ENCODE data around the gene PSKH1.

PSKH1 gene

GRCh38 chr16:67954421-67955196 is 61.6 kb downstream of the PSKH1 start:
- Histone ChIP-seq H3K36me3 (ENCODE audit: low read depth) (peaks cover 98% of the 10 kb centered on the region), H3K9me3 (ENCODE audit: severe bottlenecking) (no peaks in the 10 kb centered on the region), H3K27me3 (ENCODE audit: insufficient read depth, poor library complexity, severe bottlenecking) (no peaks in the 10 kb centered on the region), H3K4me1 (ENCODE audit: insufficient read depth, poor library complexity, severe bottlenecking) (no peaks in the 10 kb centered on the region), H3K4me3 (ENCODE audit: severe bottlenecking) (no peak overlapping the region), H3K27ac (ENCODE audit: poor library complexity, severe bottlenecking) (no peak overlapping the region)
- TF ChIP-seq CTCF (IDR thresholded peaks at IDR 0.05; ENCODE audit: poor library complexity, severe bottlenecking): no peak
- DNase-seq (ENCODE audit: low spot score) (peak; percentile 53), ATAC-seq (ENCODE audit: low read depth) (no peak)

GRCh38 chr16:67957622-67958021 is 64.6 kb downstream of the PSKH1 start:
- H3K4me1 ChIP-seq (ENCODE audit: insufficient read depth, poor library complexity, severe bottlenecking): peaks cover 24% of the 10 kb centered on the region
- ATAC-seq (ENCODE audit: low read depth) (no peak), DNase-seq (ENCODE audit: low spot score) (no peak)
- no peaks in the 10 kb centered on the region for H3K27me3 ChIP-seq (ENCODE audit: insufficient read depth, poor library complexity, severe bottlenecking)
- H3K27ac ChIP-seq (ENCODE audit: poor library complexity, severe bottlenecking): no peak overlapping the region
- H3K36me3 ChIP-seq (ENCODE audit: low read depth): peaks cover 95% of the 10 kb centered on the region
- TF ChIP-seq CTCF (IDR thresholded peaks at IDR 0.05; ENCODE audit: poor library complexity, severe bottlenecking): no peak
- H3K9me3 ChIP-seq (ENCODE audit: severe bottlenecking): no peaks in the 10 kb centered on the region
- no peak overlapping the region for H3K4me3 ChIP-seq (ENCODE audit: severe bottlenecking)

DNA sequence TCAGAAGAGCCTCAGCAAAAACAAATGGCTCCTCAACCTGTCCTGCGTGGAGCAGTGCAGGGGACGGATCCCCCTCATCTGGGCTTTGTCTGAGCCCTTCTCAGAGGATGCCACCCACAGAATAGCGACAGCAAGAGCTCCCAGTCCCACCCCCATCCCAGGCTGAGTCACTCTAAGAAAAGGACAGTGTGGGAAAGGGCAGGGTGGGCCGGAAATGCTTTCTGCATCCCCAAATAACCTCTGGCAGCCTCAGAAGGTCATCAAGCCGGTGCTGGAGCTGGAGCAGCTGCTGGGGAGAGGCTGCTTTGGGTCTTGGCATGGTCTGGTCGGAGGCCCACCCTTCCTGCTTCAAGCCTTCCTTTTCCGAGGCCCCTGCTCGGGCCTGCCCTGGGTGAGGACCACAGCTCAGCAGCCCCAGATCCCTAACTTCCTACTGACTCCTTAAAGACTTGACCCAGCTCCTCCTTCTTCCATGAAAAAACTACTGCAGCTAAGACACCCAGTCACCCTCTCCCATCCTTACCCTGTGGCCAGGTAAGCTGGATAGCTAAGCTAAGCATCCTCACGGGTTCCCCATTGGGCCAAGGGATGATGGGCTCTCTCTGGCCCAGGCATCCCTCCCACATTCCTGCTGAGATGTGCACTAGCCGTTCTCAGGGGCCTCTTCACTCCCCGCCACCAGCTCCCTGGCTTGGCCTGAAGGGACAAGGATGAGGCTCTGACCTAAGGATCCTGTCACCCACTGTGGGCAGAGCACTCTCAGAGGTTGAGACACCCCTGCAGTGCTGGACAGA is 66.7 kb downstream of the PSKH1 start:
- Histone ChIP-seq H3K36me3 (ENCODE audit: low read depth) (peaks cover 87% of the 10 kb centered on the region), H3K9me3 (ENCODE audit: severe bottlenecking) (no peaks in the 10 kb centered on the region), H3K4me3 (ENCODE audit: severe bottlenecking) (no peak overlapping the region), H3K27me3 (ENCODE audit: insufficient read depth, poor library complexity, severe bottlenecking) (no peaks in the 10 kb centered on the region), H3K4me1 (ENCODE audit: insufficient read depth, poor library complexity, severe bottlenecking) (peaks cover 24% of the 10 kb centered on the region), H3K27ac (ENCODE audit: poor library complexity, severe bottlenecking) (peak overlapping the region; percentile 5)
- no peak for DNase-seq (ENCODE audit: low spot score)
- TF ChIP-seq CTCF (IDR thresholded peaks at IDR 0.05; ENCODE audit: poor library complexity, severe bottlenecking): no peak
- no peak for ATAC-seq (ENCODE audit: low read depth)

GRCh38 chr16:67961551-67961957 is 68.5 kb downstream of the PSKH1 start:
- Histone ChIP-seq H3K27ac (ENCODE audit: poor library complexity, severe bottlenecking) (peak overlapping the region; percentile 32), H3K9me3 (ENCODE audit: severe bottlenecking) (no peaks in the 10 kb centered on the region)
- ATAC-seq (ENCODE audit: low read depth): peak; percentile 91

More at GRCh38 chr16:67961551-67961957, 68.5 kb downstream of the PSKH1 start:
- Histone ChIP-seq H3K36me3 (ENCODE audit: low read depth) (peaks cover 75% of the 10 kb centered on the region), H3K4me3 (ENCODE audit: severe bottlenecking) (no peak overlapping the region), H3K4me1 (ENCODE audit: insufficient read depth, poor library complexity, severe bottlenecking) (peaks cover 31% of the 10 kb centered on the region), H3K27me3 (ENCODE audit: insufficient read depth, poor library complexity, severe bottlenecking) (no peaks in the 10 kb centered on the region)
- no peak for TF ChIP-seq CTCF (IDR thresholded peaks at IDR 0.05; ENCODE audit: poor library complexity, severe bottlenecking)
- peak; percentile 100 for DNase-seq (ENCODE audit: low spot score)
